ENCODE data around the gene MYO5B.

DNA sequence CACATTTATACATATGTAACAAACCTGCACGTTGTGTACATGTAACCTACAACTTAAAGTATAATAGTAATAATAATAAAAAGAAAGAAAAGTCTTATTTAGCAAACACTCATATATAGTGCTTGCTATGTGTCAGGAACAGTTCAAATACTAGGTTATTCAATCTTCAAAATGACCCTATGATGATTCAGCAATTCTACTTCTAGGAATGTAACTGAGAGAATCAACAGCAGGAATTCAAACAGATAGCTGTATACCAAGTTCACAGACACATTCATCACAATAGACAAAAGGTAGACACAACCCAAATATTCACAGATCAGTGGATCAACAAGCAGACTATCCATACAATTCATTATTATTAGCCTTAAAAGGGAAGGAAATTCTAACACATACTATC is 69.5 kb downstream of the MYO5B start:
- TF ChIP-seq, protein P1, sequence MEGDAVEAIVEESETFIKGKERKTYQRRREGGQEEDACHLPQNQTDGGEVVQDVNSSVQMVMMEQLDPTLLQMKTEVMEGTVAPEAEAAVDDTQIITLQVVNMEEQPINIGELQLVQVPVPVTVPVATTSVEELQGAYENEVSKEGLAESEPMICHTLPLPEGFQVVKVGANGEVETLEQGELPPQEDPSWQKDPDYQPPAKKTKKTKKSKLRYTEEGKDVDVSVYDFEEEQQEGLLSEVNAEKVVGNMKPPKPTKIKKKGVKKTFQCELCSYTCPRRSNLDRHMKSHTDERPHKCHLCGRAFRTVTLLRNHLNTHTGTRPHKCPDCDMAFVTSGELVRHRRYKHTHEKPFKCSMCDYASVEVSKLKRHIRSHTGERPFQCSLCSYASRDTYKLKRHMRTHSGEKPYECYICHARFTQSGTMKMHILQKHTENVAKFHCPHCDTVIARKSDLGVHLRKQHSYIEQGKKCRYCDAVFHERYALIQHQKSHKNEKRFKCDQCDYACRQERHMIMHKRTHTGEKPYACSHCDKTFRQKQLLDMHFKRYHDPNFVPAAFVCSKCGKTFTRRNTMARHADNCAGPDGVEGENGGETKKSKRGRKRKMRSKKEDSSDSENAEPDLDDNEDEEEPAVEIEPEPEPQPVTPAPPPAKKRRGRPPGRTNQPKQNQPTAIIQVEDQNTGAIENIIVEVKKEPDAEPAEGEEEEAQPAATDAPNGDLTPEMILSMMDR (IDR thresholded peaks at IDR 0.05) = no peak
- TF ChIP-seq POLR2A (IDR thresholded peaks at IDR 0.05) = no peak
